K562 (cell line): ENCODE data around the gene NR5A1. TPM values are rescaled to one million over a fixed set of nuclear protein-coding genes. Genes with fewer than 3 reads are reported as not detected.

Experiments used
- EGR1 ChIP-seq: fragments of 450-650 bp; conservative IDR thresholded peaks from 2 replicates; pipeline ENCODE4 v1.6.1; 2017; ENCODE audit warnings: mild to moderate bottlenecking
- FOXA1 ChIP-seq: fragments of 450-650 bp; IDR thresholded peaks from 2 replicates; pipeline ENCODE4 v1.6.1; 2016; ENCODE audit warnings: mild to moderate bottlenecking, borderline replicate concordance
- KDM5B ChIP-seq: fragments of 200-600 bp; sonication (generic); IDR thresholded peaks from 2 replicates; pipeline ENCODE4 v1.6.1; 2012; ENCODE audit warnings: low read depth, mild to moderate bottlenecking, moderate library complexity, low read length, control low read depth, inconsistent platforms; ENCODE audit not compliant: insufficient replicate concordance
- KLF10 ChIP-seq: fragments of 250-450 bp; sonication (Bioruptor Pico); IDR thresholded peaks from 2 replicates; pipeline ENCODE4 v1.6.1; 2021; ENCODE audit warnings: matching md5 sums
- PCBP2 ChIP-seq: fragments of 200-400 bp; formaldehyde crosslinking; IDR thresholded peaks from 2 replicates; pipeline ENCODE4 v1.6.1; 2018; ENCODE audit warnings: low read length, low read depth, mild to moderate bottlenecking, moderate library complexity; ENCODE audit not compliant: poor library complexity, severe bottlenecking
- PRMT5 ChIP-seq: sonication (generic); formaldehyde crosslinking; IDR thresholded peaks from 2 replicates; pipeline ENCODE4 v1.5.0; 2020; ENCODE audit warnings: missing genetic modification reagents
- RBFOX2 ChIP-seq: fragments of 200-400 bp; formaldehyde crosslinking; IDR thresholded peaks from 2 replicates; pipeline ENCODE4 v1.6.1; 2017; ENCODE audit warnings: low read depth, mild to moderate bottlenecking, low read length, moderate library complexity
- SMAD3 ChIP-seq: fragments of 450-650 bp; formaldehyde crosslinking; conservative IDR thresholded peaks from 2 replicates; pipeline ENCODE4 v1.4.0; 2020; ENCODE audit warnings: mild to moderate bottlenecking
- SMARCA4 ChIP-seq: fragments of 450-650 bp; IDR thresholded peaks from 2 replicates; pipeline ENCODE4 v1.6.1; 2016
- SUPT5H ChIP-seq: fragments of 450-650 bp; IDR thresholded peaks from 2 replicates; pipeline ENCODE4 v1.6.1; 2016
- TARDBP ChIP-seq: fragments of 450-650 bp; IDR thresholded peaks from 2 replicates; pipeline ENCODE4 v1.6.1; 2016
- THRAP3 ChIP-seq: fragments of 450-650 bp; IDR thresholded peaks from 2 replicates; pipeline ENCODE4 v1.6.1; 2016; ENCODE audit warnings: mild to moderate bottlenecking, inconsistent platforms, borderline replicate concordance
- TOE1 ChIP-seq, 2 experiments: fragments of 450-650 bp in 1 of 2; sonication (generic) in 1 of 2; formaldehyde crosslinking in 1 of 2; IDR thresholded peaks; 2 replicates each; pipeline versions ENCODE4 v1.7.1 to v1.8.0; 2016 to 2022; ENCODE audit warnings: borderline replicate concordance in 2 of 2, mild to moderate bottlenecking in 2 of 2, antibody characterized with exemption in 1 of 2, inconsistent platforms in 1 of 2, low read depth in 1 of 2, missing genetic modification reagents in 1 of 2, moderate library complexity in 1 of 2
- ZFX ChIP-seq: sonication (generic); formaldehyde crosslinking; IDR thresholded peaks from 2 replicates; pipeline ENCODE4 v1.8.0; 2022; ENCODE audit warnings: mild to moderate bottlenecking, missing genetic modification reagents, moderate library complexity
- ZNF197 ChIP-seq: fragments of 200-800 bp; sonication (Bioruptor generic); IDR thresholded peaks from 2 replicates; pipeline ENCODE4 v1.6.1; 2016; ENCODE audit warnings: low read depth, missing genetic modification characterization, missing compliant biosample characterization
- ZNF239 ChIP-seq: fragments of 250-450 bp; sonication (Bioruptor Pico); IDR thresholded peaks from 2 replicates; pipeline ENCODE4 v1.4.0; 2020; ENCODE audit warnings: mild to moderate bottlenecking
- ZNF263 ChIP-seq: sonication (generic); formaldehyde crosslinking; IDR thresholded peaks from 2 replicates; pipeline ENCODE4 v1.8.0; 2022; ENCODE audit warnings: mild to moderate bottlenecking, missing genetic modification reagents, borderline replicate concordance
- polyA plus RNA-seq, 8 experiments: library from polyadenylated mRNA; depleted of rRNA in 4 of 8; stranded (reverse) in 5 of 8; unstranded in 3 of 8; fragments of >200 nt; fragmentation: Nextera tagmentation in 2 of 8; fragmentation: Illumina TruSeq in 1 of 8; extraction: Ambion mirVana in 2 of 8; extraction: Trizol in 1 of 8; gene quantifications; 2 replicates each; pipeline versions ENCODE4 v1.2.1 to v1.2.3, GENCODE V29; 2011 to 2014; ENCODE audit warnings: inconsistent platforms in 1 of 8, missing spikeins in 1 of 8
- total RNA-seq, 7 experiments: library from RNA; depleted of rRNA in 6 of 7; stranded (reverse); fragments of >200 nt in 6 of 7; fragmentation: Illumina TruSeq in 2 of 7; extraction: Trizol in 2 of 7; gene quantifications; 2 replicates each; pipeline versions ENCODE4 v1.2.1 to v1.2.3, GENCODE V29; 2011 to 2021; ENCODE audit warnings: low replicate concordance in 1 of 7
- TF ChIP-seq, protein P1 (sequence below): fragments of 200-800 bp; sonication (Bioruptor generic); IDR thresholded peaks from 2 replicates; pipeline ENCODE4 v1.6.1; 2017; ENCODE audit warnings: missing genetic modification characterization, missing compliant biosample characterization
- TF ChIP-seq, protein P2 (sequence below): fragments of 250-450 bp; sonication (Bioruptor Pico); IDR thresholded peaks from 2 replicates; pipeline ENCODE4 v1.5.0; 2022; ENCODE audit warnings: mild to moderate bottlenecking
- TF ChIP-seq, protein P3 (sequence below): sonication (generic); formaldehyde crosslinking; IDR thresholded peaks from 2 replicates; pipeline ENCODE4 v1.8.0; 2022; ENCODE audit warnings: missing genetic modification reagents, mild to moderate bottlenecking, moderate library complexity, borderline replicate concordance
- TF ChIP-seq, protein P4 (sequence below): fragments of 450-650 bp; formaldehyde crosslinking; IDR thresholded peaks from 2 replicates; pipeline ENCODE4 v1.4.0; 2020; ENCODE audit warnings: mild to moderate bottlenecking, moderate library complexity

The NR5A1 gene
- total and polyA plus RNA-seq, 9 of the 15 experiments (the other 6 are each of a cell fraction or from before 2014, with no cell fraction given) = 0.11 to 0.32 (median 0.20) TPM; not detected in 6

DNA sequence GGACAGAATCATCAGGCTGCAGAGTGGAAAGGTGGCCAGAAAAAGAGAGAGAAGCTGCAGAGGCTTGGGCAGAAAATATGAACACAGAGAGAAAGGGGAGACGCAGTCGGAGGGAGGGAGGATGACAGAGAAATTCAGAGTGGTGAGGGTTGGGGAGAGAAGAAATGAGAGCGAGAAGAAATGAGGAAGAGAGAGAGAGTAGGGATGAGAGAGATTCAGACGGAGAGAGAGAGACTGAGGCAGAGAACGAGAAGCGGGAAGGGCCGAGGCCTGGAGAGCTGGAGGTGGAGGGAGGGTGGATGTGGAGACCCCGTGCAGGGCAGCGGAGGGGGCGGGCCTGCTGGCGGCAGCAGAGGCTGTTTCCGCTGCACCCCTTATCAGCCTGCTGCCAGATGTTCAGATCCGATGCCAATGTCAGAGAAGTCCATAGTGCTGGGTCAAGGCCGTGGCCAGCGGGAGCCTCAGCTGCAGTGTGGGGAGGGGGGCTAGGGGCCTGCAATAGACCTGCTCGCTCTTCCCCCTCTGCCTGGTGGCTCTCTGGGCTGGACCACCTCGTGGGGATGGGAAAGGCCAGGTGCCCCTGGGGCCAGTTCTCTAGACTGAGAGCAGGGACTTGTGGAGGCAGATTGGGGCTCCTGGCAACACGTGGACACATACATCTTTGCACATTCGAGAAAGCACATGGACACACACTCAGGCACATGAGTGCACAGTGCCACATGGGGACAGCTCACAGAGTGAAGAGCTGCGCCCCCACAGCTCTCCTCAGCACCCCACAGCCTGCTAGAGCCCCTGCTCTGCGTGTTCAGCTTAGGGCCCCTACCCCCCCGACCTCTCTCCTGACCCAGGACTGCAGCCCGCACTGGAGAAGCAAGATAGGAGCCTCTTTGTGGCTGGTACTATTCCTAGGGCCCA is 4.9 kb upstream of the NR5A1 start (continued):
- TF ChIP-seq ZNF263 (CRISPR knock-in tag) (0 out of 2 replicates have a peak, but pooled peaks have one; percentile 25), RBFOX2 (peak; percentile 45), KLF10 (CRISPR knock-in tag) (no peak), PCBP2 (no peak), ZNF197 (CRISPR knock-in tag) (no peak), SMAD3 (CRISPR knock-in tag) (no peak), ZNF239 (CRISPR knock-in tag) (no peak), PRMT5 (CRISPR knock-in tag) (no peak), SUPT5H (no peak), ZFX (CRISPR knock-in tag) (peak; percentile 47; the same call in 1 of the 2 replicates), THRAP3 (0 out of 2 replicates have a peak, but pooled peaks have one; percentile 31), KDM5B (no peak), TARDBP (no peak), SMARCA4 (0 out of 2 replicates have a peak, but pooled peaks have one; percentile 22), EGR1 (0 out of 2 replicates have a peak, but pooled peaks have one; percentile 28), FOXA1 (no peak), TOE1 (IDR thresholded peaks at IDR 0.05; ENCODE audit: borderline replicate concordance) (peak; percentile 46; the same call in 1 of the 2 replicates), TOE1 (CRISPR knock-in tag; IDR thresholded peaks at IDR 0.05; ENCODE audit: borderline replicate concordance, low read depth) (no peak)
- TF ChIP-seq, protein P1, sequence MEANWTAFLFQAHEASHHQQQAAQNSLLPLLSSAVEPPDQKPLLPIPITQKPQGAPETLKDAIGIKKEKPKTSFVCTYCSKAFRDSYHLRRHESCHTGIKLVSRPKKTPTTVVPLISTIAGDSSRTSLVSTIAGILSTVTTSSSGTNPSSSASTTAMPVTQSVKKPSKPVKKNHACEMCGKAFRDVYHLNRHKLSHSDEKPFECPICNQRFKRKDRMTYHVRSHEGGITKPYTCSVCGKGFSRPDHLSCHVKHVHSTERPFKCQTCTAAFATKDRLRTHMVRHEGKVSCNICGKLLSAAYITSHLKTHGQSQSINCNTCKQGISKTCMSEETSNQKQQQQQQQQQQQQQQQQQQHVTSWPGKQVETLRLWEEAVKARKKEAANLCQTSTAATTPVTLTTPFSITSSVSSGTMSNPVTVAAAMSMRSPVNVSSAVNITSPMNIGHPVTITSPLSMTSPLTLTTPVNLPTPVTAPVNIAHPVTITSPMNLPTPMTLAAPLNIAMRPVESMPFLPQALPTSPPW (CRISPR knock-in tag) = peak; percentile 76
- TF ChIP-seq, protein P2, sequence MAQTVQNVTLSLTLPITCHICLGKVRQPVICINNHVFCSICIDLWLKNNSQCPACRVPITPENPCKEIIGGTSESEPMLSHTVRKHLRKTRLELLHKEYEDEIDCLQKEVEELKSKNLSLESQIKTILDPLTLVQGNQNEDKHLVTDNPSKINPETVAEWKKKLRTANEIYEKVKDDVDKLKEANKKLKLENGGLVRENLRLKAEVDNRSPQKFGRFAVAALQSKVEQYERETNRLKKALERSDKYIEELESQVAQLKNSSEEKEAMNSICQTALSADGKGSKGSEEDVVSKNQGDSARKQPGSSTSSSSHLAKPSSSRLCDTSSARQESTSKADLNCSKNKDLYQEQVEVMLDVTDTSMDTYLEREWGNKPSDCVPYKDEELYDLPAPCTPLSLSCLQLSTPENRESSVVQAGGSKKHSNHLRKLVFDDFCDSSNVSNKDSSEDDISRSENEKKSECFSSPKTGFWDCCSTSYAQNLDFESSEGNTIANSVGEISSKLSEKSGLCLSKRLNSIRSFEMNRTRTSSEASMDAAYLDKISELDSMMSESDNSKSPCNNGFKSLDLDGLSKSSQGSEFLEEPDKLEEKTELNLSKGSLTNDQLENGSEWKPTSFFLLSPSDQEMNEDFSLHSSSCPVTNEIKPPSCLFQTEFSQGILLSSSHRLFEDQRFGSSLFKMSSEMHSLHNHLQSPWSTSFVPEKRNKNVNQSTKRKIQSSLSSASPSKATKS = no peak
- TF ChIP-seq, protein P3, sequence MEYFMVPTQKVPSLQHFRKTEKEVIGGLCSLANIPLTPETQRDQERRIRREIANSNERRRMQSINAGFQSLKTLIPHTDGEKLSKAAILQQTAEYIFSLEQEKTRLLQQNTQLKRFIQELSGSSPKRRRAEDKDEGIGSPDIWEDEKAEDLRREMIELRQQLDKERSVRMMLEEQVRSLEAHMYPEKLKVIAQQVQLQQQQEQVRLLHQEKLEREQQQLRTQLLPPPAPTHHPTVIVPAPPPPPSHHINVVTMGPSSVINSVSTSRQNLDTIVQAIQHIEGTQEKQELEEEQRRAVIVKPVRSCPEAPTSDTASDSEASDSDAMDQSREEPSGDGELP (CRISPR knock-in tag) = peak; percentile 43; the same call in 1 of the 2 replicates
- TF ChIP-seq, protein P4, sequence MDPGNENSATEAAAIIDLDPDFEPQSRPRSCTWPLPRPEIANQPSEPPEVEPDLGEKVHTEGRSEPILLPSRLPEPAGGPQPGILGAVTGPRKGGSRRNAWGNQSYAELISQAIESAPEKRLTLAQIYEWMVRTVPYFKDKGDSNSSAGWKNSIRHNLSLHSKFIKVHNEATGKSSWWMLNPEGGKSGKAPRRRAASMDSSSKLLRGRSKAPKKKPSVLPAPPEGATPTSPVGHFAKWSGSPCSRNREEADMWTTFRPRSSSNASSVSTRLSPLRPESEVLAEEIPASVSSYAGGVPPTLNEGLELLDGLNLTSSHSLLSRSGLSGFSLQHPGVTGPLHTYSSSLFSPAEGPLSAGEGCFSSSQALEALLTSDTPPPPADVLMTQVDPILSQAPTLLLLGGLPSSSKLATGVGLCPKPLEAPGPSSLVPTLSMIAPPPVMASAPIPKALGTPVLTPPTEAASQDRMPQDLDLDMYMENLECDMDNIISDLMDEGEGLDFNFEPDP (CRISPR knock-in tag) = no peak
